ENCODE data around the gene RPS15.

The RPS15 gene

GRCh38 chr19:1470305-1471009 is 32.3 kb downstream of the RPS15 start:
- ATAC-seq, result no peak

More at GRCh38 chr19:1470305-1471009, 32.3 kb downstream of the RPS15 start:
- no peak for TF ChIP-seq POU6F1 (CRISPR knock-in tag; IDR thresholded peaks at IDR 0.05; ENCODE audit: borderline replicate concordance, low read depth)
- no peak for TF ChIP-seq TCF4 (CRISPR knock-in tag; IDR thresholded peaks at IDR 0.05; ENCODE audit: borderline replicate concordance)
- no peak for TF ChIP-seq RARB (CRISPR knock-in tag; IDR thresholded peaks at IDR 0.05)
- no peak for TF ChIP-seq ARNTL (CRISPR knock-in tag; IDR thresholded peaks at IDR 0.05; ENCODE audit: borderline replicate concordance, low read depth)
- no peak for TF ChIP-seq CSRNP3 (CRISPR knock-in tag; IDR thresholded peaks at IDR 0.05)
- no peak for TF ChIP-seq CSDC2 (CRISPR knock-in tag; IDR thresholded peaks at IDR 0.05)
- TF ChIP-seq OSR1 (CRISPR knock-in tag; IDR thresholded peaks at IDR 0.05), result no peak
- TF ChIP-seq TSHZ2 (CRISPR knock-in tag; IDR thresholded peaks at IDR 0.05), result no peak
- TF ChIP-seq ZNF565 (CRISPR knock-in tag; conservative IDR thresholded peaks at IDR 0.05; ENCODE audit: low read depth), result no peak
- TF ChIP-seq ZFP30 (CRISPR knock-in tag; IDR thresholded peaks at IDR 0.05), result no peak
- TF ChIP-seq ISL1 (CRISPR knock-in tag; IDR thresholded peaks at IDR 0.05), result no peak
- no peak for TF ChIP-seq GLIS3 (CRISPR knock-in tag; IDR thresholded peaks at IDR 0.05)
- TF ChIP-seq ZNF70 (CRISPR knock-in tag; IDR thresholded peaks at IDR 0.05), result no peak
- no peak for TF ChIP-seq PPARA (CRISPR knock-in tag; IDR thresholded peaks at IDR 0.05; ENCODE audit: borderline replicate concordance)
- TF ChIP-seq ZFP3 (CRISPR knock-in tag; IDR thresholded peaks at IDR 0.05), result no peak
- TF ChIP-seq CREB5 (CRISPR knock-in tag; IDR thresholded peaks at IDR 0.05; ENCODE audit: low read depth), result no peak
- TF ChIP-seq ESRRG (CRISPR knock-in tag; IDR thresholded peaks at IDR 0.05), result no peak
- TF ChIP-seq PATZ1 (CRISPR knock-in tag; IDR thresholded peaks at IDR 0.05; ENCODE audit: borderline replicate concordance), result no peak
- TF ChIP-seq SNAI2 (CRISPR knock-in tag; IDR thresholded peaks at IDR 0.05), result no peak
